H1 (cell line): ENCODE data around the gene ADAMTS17. TPM values are rescaled to one million over a fixed set of nuclear protein-coding genes. Genes with fewer than 3 reads are reported as not detected.

Experiments used
- CTCF ChIA-PET: fragments of 300-600 bp; sonication (Branson Sonifier 250); formaldehyde crosslinking; loops from one replicate; lab custom pipeline; 2021; ENCODE audit not compliant: partially characterized antibody; lab: Charles Lee
- POLR2A ChIA-PET: fragments of 300-600 bp; sonication (Branson Sonifier 250); formaldehyde crosslinking; loops from one replicate; lab custom pipeline; 2021; ENCODE audit warnings: inconsistent platforms; ENCODE audit not compliant: partially characterized antibody; lab: Charles Lee
- DNase-seq, 2 experiments: peaks; one replicate each; pipeline versions ENCODE4 v3.0.0 to v3.0.0-alpha.2; 2010 to 2022; ENCODE audit warnings: low spot score in 2 of 2, low read depth in 1 of 2, mixed read lengths in 1 of 2
- FAIRE-seq: peaks from 2 replicates; lab custom pipeline; 2011; peaks lifted over from hg19 to GRCh38; lab: Jason Lieb, UNC
- H2AFZ ChIP-seq: 2 replicates; pipeline ENCODE4 v1.8.1; 2012; ENCODE audit warnings: low read length, inconsistent platforms
- H2AK5ac ChIP-seq: 2 replicates; pipeline ENCODE4 v1.6.1; 2013; ENCODE audit warnings: low read depth, low read length
- H2BK120ac ChIP-seq: replicated peaks from 2 replicates; pipeline ENCODE3; 2013; ENCODE audit warnings: low read depth, low read length, inconsistent platforms
- H2BK12ac ChIP-seq: 2 replicates; pipeline ENCODE4 v1.6.1; 2013; ENCODE audit warnings: low read depth, low read length
- H2BK15ac ChIP-seq: 2 replicates; pipeline ENCODE4 v1.6.1; 2013; ENCODE audit warnings: low read length
- H2BK20ac ChIP-seq: 2 replicates; pipeline ENCODE4 v1.6.1; 2013; ENCODE audit warnings: low read length
- H2BK5ac ChIP-seq: 2 replicates; pipeline ENCODE4 v1.6.1; 2013; ENCODE audit warnings: low read depth, low read length
- H3K14ac ChIP-seq: 2 replicates; pipeline ENCODE4 v1.6.1; 2013; ENCODE audit warnings: inconsistent platforms; ENCODE audit not compliant: insufficient read length
- H3K18ac ChIP-seq: 2 replicates; pipeline ENCODE4 v1.6.1; 2013; ENCODE audit warnings: low read length; ENCODE audit errors: extremely low read depth
- H3K23ac ChIP-seq: 2 replicates; pipeline ENCODE4 v1.6.1; 2013; ENCODE audit warnings: inconsistent platforms; ENCODE audit not compliant: insufficient read length
- H3K23me2 ChIP-seq: 2 replicates; pipeline ENCODE4 v1.6.1; 2013; ENCODE audit warnings: low read depth, low read length
- H3K27ac ChIP-seq: 2 replicates; pipeline ENCODE4 v1.6.1; 2011; ENCODE audit warnings: low read depth, low read length, inconsistent platforms
- H3K27me3 ChIP-seq, 4 experiments: replicated peaks in 1 of 4; 1 replicate in 1 of 4; 2 replicates in 3 of 4; pipeline versions ENCODE4 v1.6.1 to v1.8.1; 2011 to 2013; ENCODE audit warnings: low read length in 3 of 4, mild to moderate bottlenecking in 3 of 4, inconsistent platforms in 2 of 4, mixed read lengths in 2 of 4, moderate library complexity in 1 of 4; ENCODE audit not compliant: control insufficient read depth in 3 of 4, insufficient read depth in 3 of 4; ENCODE audit errors: extremely low read depth in 1 of 4
- H3K36me3 ChIP-seq, 4 experiments: 2 replicates each; pipeline versions ENCODE4 v1.6.1 to v1.8.1; 2011 to 2013; ENCODE audit warnings: mild to moderate bottlenecking in 4 of 4, low read length in 3 of 4, moderate library complexity in 2 of 4, control low read depth in 1 of 4, inconsistent platforms in 1 of 4; ENCODE audit not compliant: insufficient read depth in 4 of 4, control insufficient read depth in 2 of 4
- H3K4ac ChIP-seq: replicated peaks from 2 replicates; pipeline ENCODE3; 2013; ENCODE audit warnings: low read length, low read depth, mixed read lengths, inconsistent platforms; ENCODE audit not compliant: insufficient read length
- H3K4me1 ChIP-seq, 4 experiments: replicated peaks in 1 of 4; 1 replicate in 1 of 4; 2 replicates in 3 of 4; pipeline versions ENCODE4 v1.6.1 to v1.8.1; 2011 to 2013; ENCODE audit warnings: low read length in 3 of 4, inconsistent platforms in 2 of 4, mixed read lengths in 1 of 4; ENCODE audit not compliant: insufficient read depth in 4 of 4, control insufficient read depth in 3 of 4
- H3K4me2 ChIP-seq, 2 experiments: 2 replicates each; pipeline versions ENCODE4 v1.6.1 to v1.8.1; 2011 to 2013; ENCODE audit warnings: low read depth in 2 of 2, low read length in 2 of 2, control low read depth in 1 of 2, inconsistent platforms in 1 of 2, mild to moderate bottlenecking in 1 of 2; ENCODE audit not compliant: insufficient read depth in 1 of 2
- H3K4me3 ChIP-seq, 4 experiments: fragments of 200-600, 300-600 bp in 1 of 4; sonication (generic), shearing (Covaris generic), sonication (Bioruptor Twin) in 1 of 4; 2 replicates each; pipeline versions ENCODE4 v1.5.1 to v1.8.1; 2011 to 2016; ENCODE audit warnings: low read length in 4 of 4, low read depth in 3 of 4, control low read depth in 2 of 4, inconsistent platforms in 2 of 4, mild to moderate bottlenecking in 2 of 4, mixed read lengths in 1 of 4, moderate library complexity in 1 of 4; ENCODE audit not compliant: insufficient read depth in 2 of 4; ENCODE audit errors: extremely low read depth in 1 of 4
- H3K56ac ChIP-seq: replicated peaks from 2 replicates; pipeline ENCODE3; 2013; ENCODE audit warnings: low read depth, mild to moderate bottlenecking, mixed read lengths, low read length, inconsistent platforms; ENCODE audit not compliant: insufficient read length
- H3K79me1 ChIP-seq: 2 replicates; pipeline ENCODE4 v1.6.1; 2013; ENCODE audit warnings: low read depth, low read length, control low read depth
- H3K79me2 ChIP-seq, 2 experiments: 2 replicates each; pipeline versions ENCODE4 v1.6.1 to v1.8.1; 2012 to 2013; ENCODE audit warnings: low read length in 2 of 2, mild to moderate bottlenecking in 2 of 2, inconsistent platforms in 1 of 2; ENCODE audit not compliant: insufficient read depth in 2 of 2, control insufficient read depth in 1 of 2
- H3K9ac ChIP-seq, 4 experiments: replicated peaks in 1 of 4; 1 replicate in 1 of 4; 2 replicates in 3 of 4; pipeline versions ENCODE4 v1.6.1 to v1.8.1; 2011 to 2013; ENCODE audit warnings: low read depth in 3 of 4, low read length in 3 of 4, control low read depth in 2 of 4, mild to moderate bottlenecking in 2 of 4, moderate library complexity in 2 of 4, inconsistent platforms in 1 of 4; ENCODE audit errors: extremely low read depth in 1 of 4
- H3K9me3 ChIP-seq, 2 experiments: 2 replicates each; pipeline versions ENCODE4 v1.6.1 to v1.8.1; 2012 to 2013; ENCODE audit warnings: mild to moderate bottlenecking in 2 of 2, moderate library complexity in 2 of 2, control low read depth in 1 of 2, inconsistent platforms in 1 of 2, low read depth in 1 of 2, low read length in 1 of 2, mixed read lengths in 1 of 2; ENCODE audit not compliant: insufficient read depth in 2 of 2
- H4K20me1 ChIP-seq, 2 experiments: replicated peaks in 1 of 2; 2 replicates each; pipeline versions ENCODE3 to v1.8.1; 2011 to 2013; ENCODE audit warnings: inconsistent platforms in 2 of 2, low read length in 2 of 2, mild to moderate bottlenecking in 1 of 2; ENCODE audit not compliant: insufficient read depth in 2 of 2, control insufficient read depth in 1 of 2
- H4K5ac ChIP-seq: 2 replicates; pipeline ENCODE4 v1.6.1; 2013; ENCODE audit warnings: low read length, low read depth, mixed read lengths, inconsistent platforms; ENCODE audit not compliant: insufficient read length
- H4K8ac ChIP-seq: 2 replicates; pipeline ENCODE4 v1.8.0; 2013; ENCODE audit warnings: mild to moderate bottlenecking, moderate library complexity, low read length, inconsistent platforms; ENCODE audit not compliant: insufficient read depth; ENCODE audit errors: extremely low read depth
- H4K91ac ChIP-seq: replicated peaks from 2 replicates; pipeline ENCODE3; 2013; ENCODE audit warnings: low read length, mixed read lengths, inconsistent platforms; ENCODE audit not compliant: insufficient read length
- BCL11A ChIP-seq, 2 experiments: IDR thresholded peaks; one replicate each; pipeline ENCODE4 v1.6.1; 2011; ENCODE audit warnings: low read depth in 2 of 2, low read length in 2 of 2, mild to moderate bottlenecking in 2 of 2
- CBX5 ChIP-seq: fragments of 300-800, 300-1000 bp; sonication (generic); IDR thresholded peaks from 2 replicates; pipeline ENCODE4 v1.7.1; 2016; ENCODE audit warnings: antibody characterized with exemption, low read length, low read depth
- CHD2 ChIP-seq: IDR thresholded peaks from 2 replicates; pipeline ENCODE4 v1.6.1; 2012; ENCODE audit warnings: low read length, improper control_type of control experiment
- FOSL1 ChIP-seq: IDR thresholded peaks from 2 replicates; pipeline ENCODE4 v1.6.1; 2011; ENCODE audit warnings: mild to moderate bottlenecking, low read depth, low read length, moderate library complexity; ENCODE audit not compliant: insufficient read depth
- GTF2F1 ChIP-seq: IDR thresholded peaks from 2 replicates; pipeline ENCODE4 v1.6.1; 2012; ENCODE audit warnings: low read depth, low read length, improper control_type of control experiment, borderline replicate concordance
- NRF1 ChIP-seq: IDR thresholded peaks from 2 replicates; pipeline ENCODE4 v1.6.1; 2011; ENCODE audit warnings: mild to moderate bottlenecking, low read depth, low read length, improper control_type of control experiment
- POU5F1 ChIP-seq: IDR thresholded peaks from 2 replicates; pipeline ENCODE4 v1.6.1; 2011; ENCODE audit warnings: low read depth, mild to moderate bottlenecking, low read length, moderate library complexity
- RNF2 ChIP-seq: fragments of 200-900, 300-1000 bp; sonication (generic); IDR thresholded peaks from 2 replicates; pipeline ENCODE4 v1.7.1; 2016; ENCODE audit warnings: borderline replicate concordance, low read depth, mild to moderate bottlenecking, antibody characterized with exemption, low read length; ENCODE audit not compliant: poor library complexity, severe bottlenecking; ENCODE audit errors: missing control alignments
- SP1 ChIP-seq: IDR thresholded peaks from 2 replicates; pipeline ENCODE4 v1.6.1; 2011; ENCODE audit warnings: low read depth, low read length
- TAF1 ChIP-seq: IDR thresholded peaks from 2 replicates; pipeline ENCODE4 v1.6.1; 2011; ENCODE audit warnings: mild to moderate bottlenecking, low read depth, low read length
- TAF7 ChIP-seq: optimal IDR thresholded peaks from 2 replicates; pipeline ENCODE3; 2011; ENCODE audit warnings: low read depth, mild to moderate bottlenecking, inconsistent platforms, low read length, moderate library complexity, borderline replicate concordance
- WGBS, 2 experiments: shearing (Covaris generic) in 1 of 2; methylation state at CpG; one replicate each; pipeline versions ENCODE4 v1.1.6 to v1.1.7; 2013 to 2015; ENCODE audit warnings: low lambda C conversion rate in 2 of 2, mixed read lengths in 2 of 2, inconsistent platforms in 1 of 2, low coverage in 1 of 2, missing lambda C conversion rate in 1 of 2; ENCODE audit not compliant: insufficient replicate concordance in 2 of 2, insufficient coverage in 1 of 2, insufficient read length in 1 of 2; ENCODE audit errors: extremely low coverage in 1 of 2, missing lambda C conversion rate in 1 of 2; 5-methylcytosine and 5-hydroxymethylcytosine counted together
- polyA plus RNA-seq, 7 experiments: library from polyadenylated mRNA; depleted of rRNA in 3 of 7; stranded (reverse) in 5 of 7; unstranded in 2 of 7; fragments of >200 nt in 5 of 7; fragments of 200-250 nt in 2 of 7; gene quantifications; 1 replicate in 5 of 7; 2 replicates in 1 of 7; 4 replicates in 1 of 7; pipeline versions ENCODE4 v1.2.1 to v1.2.3, GENCODE V29; 2011 to 2013; ENCODE audit warnings: missing spikeins in 2 of 7, mixed read lengths in 2 of 7
- total RNA-seq: library from RNA; stranded (reverse); fragmentation: NEBNext Ultra II Directional; extraction: Animal tissue kit (Norgen Biotek cat#: 25700); gene quantifications from 2 replicates; pipeline ENCODE4 v1.2.1, GENCODE V29; 2021

Gene ADAMTS17
- total and polyA plus RNA-seq, 2 of the 8 experiments (the other 6 are each of a cell fraction or from before 2014, with no cell fraction given): 0.51 to 1.7 TPM

- Histone ChIP-seq H3K79me2 (no peaks in the 10 kb centered on the region), H2BK15ac (no peak overlapping the region), H3K4me3 (no peak overlapping the region), H3K23ac (no peak overlapping the region)
- TF ChIP-seq POU5F1: no peak
- TF ChIP-seq RNF2: no peak
- TF ChIP-seq BCL11A (IDR thresholded peaks at IDR 0.05; ENCODE audit: low read depth in 2 of 2, low read length in 2 of 2): no peak
- no peak for TF ChIP-seq TAF1
- TF ChIP-seq CHD2: no peak
- no peak for TF ChIP-seq CBX5
- TF ChIP-seq SP1: no peak
- no peak for TF ChIP-seq GTF2F1
- TF ChIP-seq TAF7: no peak
- no peak for TF ChIP-seq NRF1
- no peak for TF ChIP-seq FOSL1
- TF ChIP-seq, all 59 proteins: peak for 0
- Histone ChIP-seq H3K14ac (no peak overlapping the region), H3K9ac (no peak overlapping the region), H2BK20ac (no peak overlapping the region), H4K91ac (no peak overlapping the region), H3K27me3 (no peaks in the 10 kb centered on the region), H3K9me3 (no peaks in the 10 kb centered on the region), H2AK5ac (no peak overlapping the region), H2BK120ac (no peak overlapping the region), H3K56ac (no peak overlapping the region), H2BK5ac (no peak overlapping the region), H3K36me3 (no peaks in the 10 kb centered on the region), H2AFZ (no peak overlapping the region), H3K18ac (no peak overlapping the region), H3K4ac (no peak overlapping the region), H4K8ac (no peak overlapping the region; the same call in 1 of the 2 replicates), H3K79me1 (no peaks in the 10 kb centered on the region), H2BK12ac (peak overlapping the region; percentile 39; the same call in 1 of the 2 replicates), H3K23me2 (no peaks in the 10 kb centered on the region), H3K4me2 (no peak overlapping the region), H4K20me1 (no peaks in the 10 kb centered on the region), H4K5ac (no peak overlapping the region), H3K4me1 (peaks cover 0 to 10% (median 6%) of the 10 kb centered on the region in 4 experiments; a peak in 5 of 7 replicates), H3K27ac (no peak overlapping the region)
- POLR2A ChIA-PET: no interaction called here
- FAIRE-seq (no peak), DNase-seq (no peak)
- CTCF ChIA-PET: no interaction called here
- WGBS, 2 experiments: 90% methylated on average over 14 of the region's 16 CpGs; no CpG with 5 or more reads in 1 of the 2 experiments
These were observed 365.8 kb downstream of the ADAMTS17 start for GRCh38 chr15:99976000-99976399.
